Loucy (cell line): ENCODE results near the gene SLC2A1.

Source experiments
- H2AFZ ChIP-seq: fragments of 200-600 bp; sonication (generic); 2 replicates; pipeline ENCODE4 v1.6.0; 2016; ENCODE audit warnings: antibody characterized with exemption, mild to moderate bottlenecking, low read length, moderate library complexity
- H3F3A ChIP-seq: fragments of 200-600 bp; 2 replicates; pipeline ENCODE4 v1.6.0; 2016; ENCODE audit warnings: antibody characterized with exemption, low read depth, mild to moderate bottlenecking
- H3K27me3 ChIP-seq: fragments of 200-600 bp; sonication (generic); 2 replicates; pipeline ENCODE4 v1.6.1; 2014; ENCODE audit warnings: low read length, mild to moderate bottlenecking; ENCODE audit not compliant: insufficient read depth, poor library complexity, severe bottlenecking
- H3K36me3 ChIP-seq: fragments of 200-600 bp; sonication (generic); 2 replicates; pipeline ENCODE4 v1.6.1; 2016; ENCODE audit warnings: low read length; ENCODE audit not compliant: insufficient read depth
- H3K4me1 ChIP-seq: fragments of 200-600 bp; sonication (generic); 2 replicates; pipeline ENCODE4 v1.5.1; 2014; ENCODE audit warnings: low read length, mild to moderate bottlenecking; ENCODE audit not compliant: insufficient read depth, poor library complexity, severe bottlenecking
- H3K4me2 ChIP-seq: fragments of 200-600 bp; sonication (generic); 2 replicates; pipeline ENCODE4 v1.6.0; 2014; ENCODE audit warnings: antibody characterized with exemption, low read length, low read depth, mild to moderate bottlenecking; ENCODE audit not compliant: poor library complexity, severe bottlenecking
- H3K4me3 ChIP-seq: fragments of 200-600 bp; sonication (generic); 2 replicates; pipeline ENCODE4 v1.5.1; 2014; ENCODE audit warnings: low read length, mild to moderate bottlenecking, mixed read lengths; ENCODE audit not compliant: poor library complexity, severe bottlenecking
- H3K79me2 ChIP-seq: fragments of 200-600 bp; sonication (generic); 2 replicates; pipeline ENCODE4 v1.6.1; 2014; ENCODE audit warnings: low read length; ENCODE audit not compliant: insufficient read depth
- H3K9ac ChIP-seq: fragments of 200-600 bp; sonication (generic); 2 replicates; pipeline ENCODE4 v1.6.0; 2014; ENCODE audit warnings: mild to moderate bottlenecking, low read depth, low read length, moderate library complexity; ENCODE audit not compliant: poor library complexity, severe bottlenecking
- H3K9me2 ChIP-seq: fragments of 200-600 bp; sonication (generic); replicated peaks from 2 replicates; pipeline ENCODE4 v1.6.1; 2016; ENCODE audit warnings: low read depth, low read length, mixed read lengths
- H3K9me3 ChIP-seq: fragments of 200-600 bp; sonication (generic); 2 replicates; pipeline ENCODE4 v1.6.1; 2014; ENCODE audit warnings: mild to moderate bottlenecking, antibody characterized with exemption, low read length, low read depth; ENCODE audit not compliant: insufficient read depth
- H4K20me1 ChIP-seq: fragments of 200-600 bp; sonication (generic); 2 replicates; pipeline ENCODE4 v1.6.0; 2014; ENCODE audit warnings: antibody characterized with exemption, low read length, mild to moderate bottlenecking; ENCODE audit not compliant: insufficient read depth, poor library complexity, severe bottlenecking
- EZH2phosphoT487 ChIP-seq: fragments of 200-600 bp; IDR thresholded peaks from 2 replicates; pipeline ENCODE4 v1.6.1; 2018; ENCODE audit warnings: antibody characterized with exemption, mild to moderate bottlenecking, moderate library complexity, borderline replicate concordance
- TF ChIP-seq, protein P1 (sequence below): fragments of 200-600 bp; sonication (generic); conservative IDR thresholded peaks from 2 replicates; pipeline ENCODE4 v1.5.1; 2014; ENCODE audit warnings: mild to moderate bottlenecking, antibody characterized with exemption, low read length

The SLC2A1 gene

DNA sequence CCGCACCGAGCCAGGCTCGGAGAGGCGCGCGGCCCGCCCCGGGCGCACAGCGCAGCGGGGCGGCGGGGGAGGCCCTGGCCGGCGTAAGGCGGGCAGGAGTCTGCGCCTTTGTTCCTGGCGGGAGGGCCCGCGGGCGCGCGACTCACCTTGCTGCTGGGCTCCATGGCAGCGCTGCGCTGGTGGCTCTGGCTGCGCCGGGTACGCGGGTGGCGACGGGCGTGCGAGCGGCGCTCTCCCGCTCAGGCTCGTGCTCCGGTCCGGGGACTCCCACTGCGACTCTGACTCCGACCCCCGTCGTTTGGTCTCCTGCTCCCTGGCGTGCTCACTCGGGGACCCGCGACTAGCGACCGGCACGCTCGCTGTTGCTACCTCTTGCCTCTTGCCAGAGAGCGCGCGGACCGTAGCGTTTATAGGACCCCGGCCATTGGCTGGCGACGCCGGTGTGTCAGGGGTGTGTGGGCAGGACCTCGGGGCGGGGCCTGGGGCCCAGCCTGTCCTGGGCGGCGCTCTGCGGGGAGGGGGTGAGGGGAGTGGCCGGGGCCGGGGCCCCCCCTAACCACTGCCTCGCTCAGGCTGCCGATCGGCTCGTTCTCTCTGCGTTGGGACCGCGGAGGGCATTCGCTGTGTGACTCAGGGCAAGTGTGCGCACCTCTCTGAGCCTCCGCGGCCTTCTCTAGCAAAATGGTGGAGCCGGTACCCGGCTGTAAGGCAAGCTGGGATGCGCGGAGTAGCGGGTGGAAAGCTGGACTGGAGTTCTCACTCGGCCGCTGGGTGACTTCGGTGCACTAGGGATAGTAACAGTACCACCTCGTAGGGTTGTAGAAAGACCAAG is at the start of gene SLC2A1:
Gene SLC2A1 (minus strand): TSS at position 381 of the 832 bp plus-strand sequence. CDS start 217 bp downstream, at position 164.
- H3K4me2 ChIP-seq = peak within 1 kb of the TSS; percentile 99
- no peaks in the 10 kb centered on the region for H3F3A ChIP-seq
- H3K9ac ChIP-seq = peak within 1 kb of the TSS; percentile 86
- peaks cover 49% of the 10 kb centered on the region for H3K79me2 ChIP-seq
- TF ChIP-seq, protein P1, sequence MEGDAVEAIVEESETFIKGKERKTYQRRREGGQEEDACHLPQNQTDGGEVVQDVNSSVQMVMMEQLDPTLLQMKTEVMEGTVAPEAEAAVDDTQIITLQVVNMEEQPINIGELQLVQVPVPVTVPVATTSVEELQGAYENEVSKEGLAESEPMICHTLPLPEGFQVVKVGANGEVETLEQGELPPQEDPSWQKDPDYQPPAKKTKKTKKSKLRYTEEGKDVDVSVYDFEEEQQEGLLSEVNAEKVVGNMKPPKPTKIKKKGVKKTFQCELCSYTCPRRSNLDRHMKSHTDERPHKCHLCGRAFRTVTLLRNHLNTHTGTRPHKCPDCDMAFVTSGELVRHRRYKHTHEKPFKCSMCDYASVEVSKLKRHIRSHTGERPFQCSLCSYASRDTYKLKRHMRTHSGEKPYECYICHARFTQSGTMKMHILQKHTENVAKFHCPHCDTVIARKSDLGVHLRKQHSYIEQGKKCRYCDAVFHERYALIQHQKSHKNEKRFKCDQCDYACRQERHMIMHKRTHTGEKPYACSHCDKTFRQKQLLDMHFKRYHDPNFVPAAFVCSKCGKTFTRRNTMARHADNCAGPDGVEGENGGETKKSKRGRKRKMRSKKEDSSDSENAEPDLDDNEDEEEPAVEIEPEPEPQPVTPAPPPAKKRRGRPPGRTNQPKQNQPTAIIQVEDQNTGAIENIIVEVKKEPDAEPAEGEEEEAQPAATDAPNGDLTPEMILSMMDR = no peak
- TF ChIP-seq EZH2phosphoT487 = no peak
- peaks cover 42% of the 10 kb centered on the region for H4K20me1 ChIP-seq
- peaks cover 52% of the 10 kb centered on the region for H3K4me1 ChIP-seq
- no peaks in the 10 kb centered on the region for H3K27me3 ChIP-seq
- H3K9me3 ChIP-seq = no peaks in the 10 kb centered on the region
- H3K4me3 ChIP-seq = peak within 1 kb of the TSS; percentile 87
- no peaks in the 10 kb centered on the region for H3K9me2 ChIP-seq
- H3K36me3 ChIP-seq = no peaks in the 10 kb centered on the region; the same call in 1 of the 2 replicates
- H2AFZ ChIP-seq = peak within 1 kb of the TSS; percentile 78

DNA sequence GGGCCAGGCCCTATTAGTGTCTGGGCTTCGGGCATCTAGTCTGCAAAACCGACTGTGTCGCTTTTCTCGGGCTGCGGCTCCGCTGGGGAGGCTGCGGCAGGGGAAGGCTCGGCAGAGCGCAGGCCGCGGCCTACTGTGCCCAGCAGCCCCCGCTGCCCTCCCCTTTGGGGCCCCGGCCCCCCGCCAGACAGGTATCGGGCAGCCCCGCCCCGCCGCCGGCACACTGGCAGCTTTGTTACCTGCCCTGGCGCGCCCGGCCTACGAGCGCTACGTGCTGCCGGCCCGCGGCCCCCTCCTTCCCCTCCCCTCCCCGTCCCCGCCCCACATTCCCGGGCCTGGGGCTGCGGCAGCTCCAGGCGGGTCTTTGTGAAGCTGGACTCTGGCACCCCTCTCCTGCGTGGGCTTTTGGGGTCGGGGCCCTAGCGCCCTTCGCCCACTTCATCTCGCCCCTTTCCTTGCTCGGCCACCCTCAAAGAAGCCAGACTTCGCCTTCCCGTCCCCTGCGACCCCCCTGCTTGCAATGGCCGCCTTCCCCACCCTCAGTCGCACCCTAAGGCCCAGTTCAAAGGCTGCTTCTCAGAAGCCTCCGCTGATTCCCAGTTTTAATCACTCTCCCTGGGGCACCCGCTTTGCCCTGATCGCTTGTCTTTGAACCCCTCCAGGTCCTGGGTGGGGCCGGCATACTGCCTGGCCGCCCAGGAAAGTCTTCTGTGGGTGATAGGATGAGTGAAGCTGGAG is 48.9 kb upstream of the SLC2A1 start:
- no peak for TF ChIP-seq EZH2phosphoT487
- TF ChIP-seq, protein P1 = no peak
- Histone ChIP-seq H2AFZ (no peak overlapping the region), H4K20me1 (no peaks in the 10 kb centered on the region), H3K4me3 (no peak overlapping the region), H3K79me2 (no peaks in the 10 kb centered on the region), H3K9me2 (no peaks in the 10 kb centered on the region), H3F3A (no peaks in the 10 kb centered on the region), H3K9ac (no peak overlapping the region), H3K36me3 (no peaks in the 10 kb centered on the region), H3K9me3 (no peaks in the 10 kb centered on the region), H3K4me1 (peaks cover 11% of the 10 kb centered on the region), H3K27me3 (no peaks in the 10 kb centered on the region), H3K4me2 (no peak overlapping the region)

DNA sequence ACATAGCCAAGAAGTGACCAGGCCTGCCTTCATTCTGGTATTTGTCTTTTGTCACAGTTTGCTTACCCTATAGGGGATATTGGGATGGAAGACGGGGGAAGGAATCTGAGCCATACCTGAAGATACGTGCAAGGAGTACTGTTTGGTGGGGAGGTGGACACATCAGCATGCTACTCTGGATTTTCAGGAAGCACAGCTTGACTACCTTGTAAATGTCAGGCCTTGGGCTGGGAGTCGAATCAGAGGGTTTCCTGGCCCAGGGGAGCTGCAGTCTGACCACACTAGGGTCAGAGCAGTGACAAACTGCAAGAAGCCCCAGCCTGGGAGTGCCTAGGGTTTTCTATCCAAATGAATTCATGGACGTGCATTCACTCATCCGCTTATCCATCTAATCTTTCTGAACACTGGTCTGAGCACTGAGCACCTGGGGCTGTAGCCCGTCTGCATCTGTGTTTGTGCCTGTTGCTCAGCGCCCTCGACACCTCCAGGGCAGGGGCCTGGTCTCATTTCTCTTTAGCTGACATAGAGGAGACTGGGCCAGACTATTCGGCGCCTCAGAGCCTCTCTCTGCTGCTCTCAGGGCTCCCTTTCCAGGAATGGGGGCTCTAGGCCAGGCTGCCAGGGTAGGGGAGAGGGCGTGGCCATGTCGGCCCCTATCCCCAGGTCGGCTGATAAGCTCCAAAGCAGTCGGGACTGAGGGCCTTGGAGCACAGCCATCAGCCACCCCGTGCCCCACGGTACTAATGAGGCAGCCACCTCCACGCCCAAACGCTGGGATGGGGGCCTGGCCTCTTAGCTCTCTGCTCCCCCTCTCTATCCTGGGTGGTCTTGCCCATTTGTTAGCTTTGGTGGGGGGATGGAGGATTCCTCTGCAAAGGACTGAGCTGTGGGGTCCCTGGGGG is 47.0 kb upstream of the SLC2A1 start:
- H3K27me3 ChIP-seq = no peaks in the 10 kb centered on the region
- no peaks in the 10 kb centered on the region for H4K20me1 ChIP-seq
- no peak overlapping the region for H3K4me3 ChIP-seq
- no peaks in the 10 kb centered on the region for H3F3A ChIP-seq
- no peak overlapping the region for H3K4me2 ChIP-seq
- no peaks in the 10 kb centered on the region for H3K9me2 ChIP-seq
- H3K79me2 ChIP-seq = no peaks in the 10 kb centered on the region
- peaks cover 11% of the 10 kb centered on the region for H3K4me1 ChIP-seq
- no peak overlapping the region for H3K9ac ChIP-seq
- TF ChIP-seq, protein P1 = no peak
- TF ChIP-seq EZH2phosphoT487 = no peak
- no peaks in the 10 kb centered on the region for H3K36me3 ChIP-seq
- H3K9me3 ChIP-seq = no peaks in the 10 kb centered on the region
- H2AFZ ChIP-seq = no peak overlapping the region
